Measurements from ENCODE around the gene APP.
"Not testable (repeated sequence)": the region's sequence is repeated elsewhere in the genome, so short reads cannot be mapped to it uniquely, and the experiment has no call there.

Gene APP

DNA sequence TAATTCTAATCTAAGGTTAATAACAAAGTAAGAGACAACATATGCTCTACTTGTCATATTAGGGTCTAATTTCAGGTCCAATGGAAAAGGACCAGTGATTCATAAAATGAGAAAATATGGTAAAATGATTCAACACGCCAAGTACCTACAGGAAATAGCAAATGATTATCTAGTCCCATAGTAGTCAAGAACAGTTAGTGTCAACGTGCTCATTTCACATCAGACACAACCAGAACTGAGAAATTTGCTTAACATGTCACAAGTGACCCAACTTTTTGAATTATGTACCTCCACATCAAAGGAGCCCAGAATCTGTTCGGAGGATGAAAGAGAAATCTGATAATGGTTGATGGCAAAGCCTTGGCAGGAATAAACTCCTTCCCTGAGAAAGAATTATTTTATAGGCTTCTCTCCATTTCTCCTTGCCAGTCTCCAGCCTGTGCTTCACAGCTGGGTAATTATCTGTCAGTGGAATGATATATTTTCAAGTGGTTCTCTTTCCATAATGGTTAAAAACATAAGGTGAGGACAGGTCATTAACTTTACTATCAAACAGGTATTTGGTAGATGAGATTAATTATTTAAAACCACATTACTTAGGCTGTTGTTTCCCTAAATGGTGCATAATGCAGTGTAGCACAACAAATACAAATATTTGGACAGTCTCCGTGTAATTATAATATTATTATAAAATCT is 83.2 kb downstream of the APP start:
- TF ChIP-seq, protein P1, sequence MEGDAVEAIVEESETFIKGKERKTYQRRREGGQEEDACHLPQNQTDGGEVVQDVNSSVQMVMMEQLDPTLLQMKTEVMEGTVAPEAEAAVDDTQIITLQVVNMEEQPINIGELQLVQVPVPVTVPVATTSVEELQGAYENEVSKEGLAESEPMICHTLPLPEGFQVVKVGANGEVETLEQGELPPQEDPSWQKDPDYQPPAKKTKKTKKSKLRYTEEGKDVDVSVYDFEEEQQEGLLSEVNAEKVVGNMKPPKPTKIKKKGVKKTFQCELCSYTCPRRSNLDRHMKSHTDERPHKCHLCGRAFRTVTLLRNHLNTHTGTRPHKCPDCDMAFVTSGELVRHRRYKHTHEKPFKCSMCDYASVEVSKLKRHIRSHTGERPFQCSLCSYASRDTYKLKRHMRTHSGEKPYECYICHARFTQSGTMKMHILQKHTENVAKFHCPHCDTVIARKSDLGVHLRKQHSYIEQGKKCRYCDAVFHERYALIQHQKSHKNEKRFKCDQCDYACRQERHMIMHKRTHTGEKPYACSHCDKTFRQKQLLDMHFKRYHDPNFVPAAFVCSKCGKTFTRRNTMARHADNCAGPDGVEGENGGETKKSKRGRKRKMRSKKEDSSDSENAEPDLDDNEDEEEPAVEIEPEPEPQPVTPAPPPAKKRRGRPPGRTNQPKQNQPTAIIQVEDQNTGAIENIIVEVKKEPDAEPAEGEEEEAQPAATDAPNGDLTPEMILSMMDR (IDR thresholded peaks at IDR 0.05; ENCODE audit: insufficient read depth, low read length): no peak
- TF ChIP-seq, protein P2, sequence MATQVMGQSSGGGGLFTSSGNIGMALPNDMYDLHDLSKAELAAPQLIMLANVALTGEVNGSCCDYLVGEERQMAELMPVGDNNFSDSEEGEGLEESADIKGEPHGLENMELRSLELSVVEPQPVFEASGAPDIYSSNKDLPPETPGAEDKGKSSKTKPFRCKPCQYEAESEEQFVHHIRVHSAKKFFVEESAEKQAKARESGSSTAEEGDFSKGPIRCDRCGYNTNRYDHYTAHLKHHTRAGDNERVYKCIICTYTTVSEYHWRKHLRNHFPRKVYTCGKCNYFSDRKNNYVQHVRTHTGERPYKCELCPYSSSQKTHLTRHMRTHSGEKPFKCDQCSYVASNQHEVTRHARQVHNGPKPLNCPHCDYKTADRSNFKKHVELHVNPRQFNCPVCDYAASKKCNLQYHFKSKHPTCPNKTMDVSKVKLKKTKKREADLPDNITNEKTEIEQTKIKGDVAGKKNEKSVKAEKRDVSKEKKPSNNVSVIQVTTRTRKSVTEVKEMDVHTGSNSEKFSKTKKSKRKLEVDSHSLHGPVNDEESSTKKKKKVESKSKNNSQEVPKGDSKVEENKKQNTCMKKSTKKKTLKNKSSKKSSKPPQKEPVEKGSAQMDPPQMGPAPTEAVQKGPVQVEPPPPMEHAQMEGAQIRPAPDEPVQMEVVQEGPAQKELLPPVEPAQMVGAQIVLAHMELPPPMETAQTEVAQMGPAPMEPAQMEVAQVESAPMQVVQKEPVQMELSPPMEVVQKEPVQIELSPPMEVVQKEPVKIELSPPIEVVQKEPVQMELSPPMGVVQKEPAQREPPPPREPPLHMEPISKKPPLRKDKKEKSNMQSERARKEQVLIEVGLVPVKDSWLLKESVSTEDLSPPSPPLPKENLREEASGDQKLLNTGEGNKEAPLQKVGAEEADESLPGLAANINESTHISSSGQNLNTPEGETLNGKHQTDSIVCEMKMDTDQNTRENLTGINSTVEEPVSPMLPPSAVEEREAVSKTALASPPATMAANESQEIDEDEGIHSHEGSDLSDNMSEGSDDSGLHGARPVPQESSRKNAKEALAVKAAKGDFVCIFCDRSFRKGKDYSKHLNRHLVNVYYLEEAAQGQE (IDR thresholded peaks at IDR 0.05; ENCODE audit: insufficient replicate concordance, low read depth): no peak
- TF ChIP-seq GABPA (IDR thresholded peaks at IDR 0.05; ENCODE audit: low read depth) (no peak), SPI1 (IDR thresholded peaks at IDR 0.05; ENCODE audit: borderline replicate concordance, low read depth) (no peak), POLR2AphosphoS5 (IDR thresholded peaks at IDR 0.05; ENCODE audit: low read depth) (no peak)
- DNase-seq (ENCODE audit: low read depth in 1 of 2, low spot score in 1 of 2): no peak
- Histone ChIP-seq H3K4me3 (replicated peaks; ENCODE audit: insufficient read depth, low read length) (no peak overlapping the region), H3K27me3 (ENCODE audit: insufficient read depth, poor library complexity, severe bottlenecking) (no peaks in the 10 kb centered on the region), H3K27ac (replicated peaks) (no peak overlapping the region)

DNA sequence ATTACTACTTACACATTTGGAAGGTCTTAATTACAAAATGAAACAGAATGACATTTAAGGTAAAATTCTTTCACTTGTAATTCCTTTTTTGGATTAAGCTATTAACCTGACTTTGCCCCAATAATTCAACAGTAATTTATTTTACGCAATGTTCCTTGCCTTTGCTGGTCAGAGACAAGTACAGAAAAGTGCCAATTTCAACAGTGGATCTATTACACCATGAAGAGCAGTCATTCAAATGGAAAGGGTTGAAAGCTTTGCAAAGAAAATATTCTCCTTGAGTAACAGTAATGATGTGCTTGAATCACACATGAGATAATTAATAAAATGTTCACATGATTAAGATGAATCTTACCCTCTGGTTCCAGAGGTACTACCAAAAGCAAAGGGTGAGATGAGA is 84.7 kb downstream of the APP start:
- no peaks in the 10 kb centered on the region for H3K27me3 ChIP-seq (ENCODE audit: insufficient read depth, poor library complexity, severe bottlenecking)
- H3K27ac ChIP-seq (replicated peaks): no peak overlapping the region

DNA sequence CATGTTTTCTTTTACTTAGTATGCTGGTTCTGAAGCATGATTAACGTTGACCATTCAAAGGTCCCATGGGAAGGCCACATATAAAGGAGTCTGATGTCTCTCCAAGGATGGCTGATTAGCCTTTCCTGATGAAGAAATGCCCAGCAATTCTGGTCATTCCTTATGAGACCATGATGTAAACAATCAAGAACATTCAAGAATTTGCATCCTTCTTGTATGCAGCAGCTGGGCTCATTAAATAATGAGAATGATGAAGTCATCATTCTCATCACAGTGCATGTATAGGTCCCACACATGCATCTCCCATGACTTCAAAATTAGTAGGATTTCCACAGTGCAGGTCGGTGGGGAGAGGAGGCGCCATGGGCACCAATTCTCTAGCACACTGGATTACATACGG is 85.4 kb downstream of the APP start:
- no peak for DNase-seq (ENCODE audit: low read depth in 1 of 2, low spot score in 1 of 2)
- H3K27ac ChIP-seq (replicated peaks): no peak overlapping the region
- TF ChIP-seq POLR2AphosphoS5 (IDR thresholded peaks at IDR 0.05; ENCODE audit: low read depth) (no peak), GABPA (IDR thresholded peaks at IDR 0.05; ENCODE audit: low read depth) (no peak), SPI1 (IDR thresholded peaks at IDR 0.05; ENCODE audit: borderline replicate concordance, low read depth) (no peak)
- TF ChIP-seq, protein P1 (IDR thresholded peaks at IDR 0.05; ENCODE audit: insufficient read depth, low read length): no peak
- TF ChIP-seq, protein P2 (IDR thresholded peaks at IDR 0.05; ENCODE audit: insufficient replicate concordance, low read depth): no peak
- no peaks in the 10 kb centered on the region for H3K27me3 ChIP-seq (ENCODE audit: insufficient read depth, poor library complexity, severe bottlenecking)
- no peak overlapping the region for H3K4me3 ChIP-seq (replicated peaks; ENCODE audit: insufficient read depth, low read length)

More for the DNA sequence above, 84.7 kb downstream of the APP start:
- DNase-seq (ENCODE audit: low read depth in 1 of 2, low spot score in 1 of 2): no peak
- no peak overlapping the region for H3K4me3 ChIP-seq (replicated peaks; ENCODE audit: insufficient read depth, low read length)
- TF ChIP-seq SPI1 (IDR thresholded peaks at IDR 0.05; ENCODE audit: borderline replicate concordance, low read depth): no peak

DNA sequence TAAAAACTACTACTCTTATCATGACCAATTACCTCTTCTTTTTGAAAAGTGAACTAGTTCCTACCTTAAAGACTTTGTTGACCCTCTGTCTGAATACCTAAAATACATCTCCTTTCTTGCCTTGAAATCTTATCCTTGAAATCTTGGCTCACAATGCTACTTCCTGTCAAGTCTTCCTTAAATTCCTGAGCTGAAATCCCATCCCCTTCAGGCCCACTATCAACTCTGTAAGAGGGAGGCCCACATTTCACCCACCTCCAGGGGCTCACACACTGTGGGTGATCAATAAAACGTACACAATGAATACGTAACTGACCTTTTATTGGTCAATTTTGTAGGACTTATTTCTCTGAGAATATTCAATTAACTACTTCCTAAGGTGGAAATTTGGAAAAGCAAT is 88.0 kb downstream of the APP start:
- Histone ChIP-seq H3K4me3 (replicated peaks; ENCODE audit: insufficient read depth, low read length) (no peak overlapping the region), H3K27me3 (ENCODE audit: insufficient read depth, poor library complexity, severe bottlenecking) (no peaks in the 10 kb centered on the region), H3K27ac (replicated peaks) (no peak overlapping the region)
- no peak for DNase-seq (ENCODE audit: low read depth in 1 of 2, low spot score in 1 of 2)
- TF ChIP-seq GABPA (IDR thresholded peaks at IDR 0.05; ENCODE audit: low read depth): no peak
- TF ChIP-seq SPI1 (IDR thresholded peaks at IDR 0.05; ENCODE audit: borderline replicate concordance, low read depth): no peak
- TF ChIP-seq POLR2AphosphoS5 (IDR thresholded peaks at IDR 0.05; ENCODE audit: low read depth): no peak

DNA sequence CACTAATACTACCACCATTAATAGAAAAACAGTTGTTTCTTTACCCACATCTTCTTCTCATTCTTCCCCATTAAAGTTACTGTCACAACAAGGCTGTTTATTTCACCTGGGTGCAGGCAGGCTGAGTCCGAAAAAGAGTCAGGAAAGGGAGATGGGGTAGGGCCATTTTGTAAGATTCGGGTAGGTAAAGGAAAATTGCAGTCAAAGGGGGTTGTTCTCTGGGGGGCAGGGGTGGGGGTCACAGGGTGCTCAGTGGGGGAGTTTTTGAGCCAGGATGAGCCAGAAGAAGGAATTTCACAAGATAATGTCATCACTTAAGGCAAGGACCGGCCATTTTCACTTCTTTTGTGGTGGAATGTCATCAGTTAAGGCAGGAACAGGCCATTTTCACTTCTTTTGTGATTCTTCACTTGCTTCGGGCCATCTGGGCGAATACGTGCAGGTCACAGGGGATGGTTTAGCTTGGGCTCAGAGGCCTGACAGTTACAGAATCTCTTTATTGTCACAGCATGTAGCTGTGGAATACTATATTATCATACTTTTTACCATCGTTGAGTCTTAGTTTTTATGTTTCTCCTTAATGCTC is 89.3 kb downstream of the APP start:
- H3K27me3 ChIP-seq (ENCODE audit: insufficient read depth, poor library complexity, severe bottlenecking); H3K27ac ChIP-seq (replicated peaks); DNase-seq (ENCODE audit: low read depth in 1 of 2, low spot score in 1 of 2); H3K4me3 ChIP-seq (replicated peaks; ENCODE audit: insufficient read depth, low read length): not testable (repeated sequence)
